ENCODE data around the gene CXCL10.

Gene CXCL10

DNA sequence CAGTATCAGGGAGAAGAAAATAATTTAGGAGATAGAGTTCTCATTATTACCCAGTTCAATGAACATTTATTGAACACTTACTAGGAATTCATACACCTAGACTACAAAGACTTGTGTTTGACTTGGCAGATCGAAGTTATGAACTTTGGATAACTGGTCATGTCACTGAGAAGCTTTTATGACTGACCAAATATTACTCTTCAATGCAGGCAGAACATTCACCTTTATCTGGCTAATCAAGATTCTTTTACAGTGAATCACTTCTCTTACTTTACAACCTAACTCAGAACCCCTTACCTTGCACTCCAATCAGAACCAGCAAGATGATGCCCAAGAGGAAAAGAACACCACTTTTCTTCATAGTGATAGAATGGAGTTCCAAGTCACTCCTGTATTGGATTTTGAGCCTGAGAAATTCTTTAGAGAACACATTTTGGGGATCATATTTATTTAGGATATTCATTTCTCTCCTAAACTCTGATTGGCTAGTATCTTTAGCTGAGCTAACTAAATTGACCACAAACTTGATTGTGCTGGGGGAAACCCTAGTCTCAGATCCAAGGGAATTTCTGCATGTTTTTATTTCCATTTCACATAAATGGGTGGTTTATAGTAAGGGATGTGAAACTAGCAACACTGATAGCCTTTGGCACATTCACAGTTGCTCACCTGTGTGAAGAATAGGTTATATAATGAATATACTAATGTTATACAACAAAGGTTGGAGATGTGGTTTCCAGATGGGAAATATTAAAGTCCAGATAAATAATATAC, 16.0 kb downstream of the CXCL10 start, which contains the start of gene CXCL9:
Gene CXCL9, minus strand, starts transcription at position 421 of the 774 bp plus-strand sequence. Its CDS starts 60 bp downstream, at position 361.
- no peak within 1 kb of the TSS for H3K4me3 ChIP-seq (replicated peaks; ENCODE audit: insufficient read depth, low read length)
- no peak for DNase-seq (ENCODE audit: low read depth in 1 of 2, low spot score in 1 of 2)
- no peak within 1 kb of the TSS for H3K27ac ChIP-seq (replicated peaks)
- no peaks in the 10 kb centered on the region for H3K27me3 ChIP-seq (ENCODE audit: insufficient read depth, poor library complexity, severe bottlenecking)
- no peak for TF ChIP-seq POLR2AphosphoS5 (IDR thresholded peaks at IDR 0.05; ENCODE audit: low read depth)
- TF ChIP-seq GABPA (IDR thresholded peaks at IDR 0.05; ENCODE audit: low read depth) = no peak
- TF ChIP-seq, protein P1, sequence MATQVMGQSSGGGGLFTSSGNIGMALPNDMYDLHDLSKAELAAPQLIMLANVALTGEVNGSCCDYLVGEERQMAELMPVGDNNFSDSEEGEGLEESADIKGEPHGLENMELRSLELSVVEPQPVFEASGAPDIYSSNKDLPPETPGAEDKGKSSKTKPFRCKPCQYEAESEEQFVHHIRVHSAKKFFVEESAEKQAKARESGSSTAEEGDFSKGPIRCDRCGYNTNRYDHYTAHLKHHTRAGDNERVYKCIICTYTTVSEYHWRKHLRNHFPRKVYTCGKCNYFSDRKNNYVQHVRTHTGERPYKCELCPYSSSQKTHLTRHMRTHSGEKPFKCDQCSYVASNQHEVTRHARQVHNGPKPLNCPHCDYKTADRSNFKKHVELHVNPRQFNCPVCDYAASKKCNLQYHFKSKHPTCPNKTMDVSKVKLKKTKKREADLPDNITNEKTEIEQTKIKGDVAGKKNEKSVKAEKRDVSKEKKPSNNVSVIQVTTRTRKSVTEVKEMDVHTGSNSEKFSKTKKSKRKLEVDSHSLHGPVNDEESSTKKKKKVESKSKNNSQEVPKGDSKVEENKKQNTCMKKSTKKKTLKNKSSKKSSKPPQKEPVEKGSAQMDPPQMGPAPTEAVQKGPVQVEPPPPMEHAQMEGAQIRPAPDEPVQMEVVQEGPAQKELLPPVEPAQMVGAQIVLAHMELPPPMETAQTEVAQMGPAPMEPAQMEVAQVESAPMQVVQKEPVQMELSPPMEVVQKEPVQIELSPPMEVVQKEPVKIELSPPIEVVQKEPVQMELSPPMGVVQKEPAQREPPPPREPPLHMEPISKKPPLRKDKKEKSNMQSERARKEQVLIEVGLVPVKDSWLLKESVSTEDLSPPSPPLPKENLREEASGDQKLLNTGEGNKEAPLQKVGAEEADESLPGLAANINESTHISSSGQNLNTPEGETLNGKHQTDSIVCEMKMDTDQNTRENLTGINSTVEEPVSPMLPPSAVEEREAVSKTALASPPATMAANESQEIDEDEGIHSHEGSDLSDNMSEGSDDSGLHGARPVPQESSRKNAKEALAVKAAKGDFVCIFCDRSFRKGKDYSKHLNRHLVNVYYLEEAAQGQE (IDR thresholded peaks at IDR 0.05; ENCODE audit: insufficient replicate concordance, low read depth) = no peak
- TF ChIP-seq, protein P2, sequence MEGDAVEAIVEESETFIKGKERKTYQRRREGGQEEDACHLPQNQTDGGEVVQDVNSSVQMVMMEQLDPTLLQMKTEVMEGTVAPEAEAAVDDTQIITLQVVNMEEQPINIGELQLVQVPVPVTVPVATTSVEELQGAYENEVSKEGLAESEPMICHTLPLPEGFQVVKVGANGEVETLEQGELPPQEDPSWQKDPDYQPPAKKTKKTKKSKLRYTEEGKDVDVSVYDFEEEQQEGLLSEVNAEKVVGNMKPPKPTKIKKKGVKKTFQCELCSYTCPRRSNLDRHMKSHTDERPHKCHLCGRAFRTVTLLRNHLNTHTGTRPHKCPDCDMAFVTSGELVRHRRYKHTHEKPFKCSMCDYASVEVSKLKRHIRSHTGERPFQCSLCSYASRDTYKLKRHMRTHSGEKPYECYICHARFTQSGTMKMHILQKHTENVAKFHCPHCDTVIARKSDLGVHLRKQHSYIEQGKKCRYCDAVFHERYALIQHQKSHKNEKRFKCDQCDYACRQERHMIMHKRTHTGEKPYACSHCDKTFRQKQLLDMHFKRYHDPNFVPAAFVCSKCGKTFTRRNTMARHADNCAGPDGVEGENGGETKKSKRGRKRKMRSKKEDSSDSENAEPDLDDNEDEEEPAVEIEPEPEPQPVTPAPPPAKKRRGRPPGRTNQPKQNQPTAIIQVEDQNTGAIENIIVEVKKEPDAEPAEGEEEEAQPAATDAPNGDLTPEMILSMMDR (IDR thresholded peaks at IDR 0.05; ENCODE audit: insufficient read depth, low read length) = no peak
- no peak for TF ChIP-seq SPI1 (IDR thresholded peaks at IDR 0.05; ENCODE audit: borderline replicate concordance, low read depth)

DNA sequence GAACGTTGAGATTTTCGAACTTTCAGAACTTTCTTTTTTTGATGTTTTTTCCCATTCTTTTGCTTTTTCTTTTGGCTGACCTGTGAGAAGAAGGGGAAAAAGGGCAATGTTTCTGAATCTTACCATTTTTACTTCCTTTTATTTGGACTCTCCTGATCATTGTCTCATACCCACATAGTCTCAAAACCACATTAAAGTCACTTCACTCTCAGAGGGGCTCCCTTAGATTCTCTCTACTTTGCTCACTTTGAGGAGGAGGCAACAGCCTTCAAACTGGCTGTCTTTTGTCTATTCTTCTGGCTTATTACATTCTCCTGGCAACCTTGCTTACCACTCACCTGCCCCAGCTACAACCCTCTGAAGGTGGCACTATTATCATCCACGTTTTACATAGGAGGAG, 19.7 kb downstream of the CXCL10 start:
- H3K27ac ChIP-seq (replicated peaks) = no peak overlapping the region
- no peak overlapping the region for H3K4me3 ChIP-seq (replicated peaks; ENCODE audit: insufficient read depth, low read length)
- no peak for TF ChIP-seq SPI1 (IDR thresholded peaks at IDR 0.05; ENCODE audit: borderline replicate concordance, low read depth)
- TF ChIP-seq, protein P2 (IDR thresholded peaks at IDR 0.05; ENCODE audit: insufficient read depth, low read length) = no peak
- no peaks in the 10 kb centered on the region for H3K27me3 ChIP-seq (ENCODE audit: insufficient read depth, poor library complexity, severe bottlenecking)
- no peak for DNase-seq (ENCODE audit: low read depth in 1 of 2, low spot score in 1 of 2)

DNA sequence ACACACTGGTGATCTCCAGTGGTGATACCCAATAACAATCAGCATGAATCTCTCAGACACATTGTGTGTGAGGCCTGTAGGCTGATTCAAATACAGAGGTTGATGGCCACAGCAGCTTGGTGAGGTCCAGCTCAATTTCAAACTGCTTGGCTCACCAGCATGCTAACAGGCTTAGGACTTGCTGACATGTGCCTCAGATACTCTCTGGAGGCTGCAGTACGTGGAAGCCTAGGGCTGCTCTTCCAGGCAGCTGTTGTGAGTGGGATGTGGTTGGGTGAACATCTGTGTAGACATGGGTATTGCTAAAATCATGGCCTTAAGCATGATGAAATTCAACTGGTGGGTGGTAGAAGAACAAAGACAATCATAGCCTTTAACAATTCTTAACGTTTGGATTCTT, 20.3 kb downstream of the CXCL10 start:
- no peak overlapping the region for H3K4me3 ChIP-seq (replicated peaks; ENCODE audit: insufficient read depth, low read length)
- H3K27ac ChIP-seq (replicated peaks) = no peak overlapping the region
- TF ChIP-seq GABPA (IDR thresholded peaks at IDR 0.05; ENCODE audit: low read depth) (no peak), POLR2AphosphoS5 (IDR thresholded peaks at IDR 0.05; ENCODE audit: low read depth) (peak; percentile 44; the same call in 1 of the 2 replicates)

DNA sequence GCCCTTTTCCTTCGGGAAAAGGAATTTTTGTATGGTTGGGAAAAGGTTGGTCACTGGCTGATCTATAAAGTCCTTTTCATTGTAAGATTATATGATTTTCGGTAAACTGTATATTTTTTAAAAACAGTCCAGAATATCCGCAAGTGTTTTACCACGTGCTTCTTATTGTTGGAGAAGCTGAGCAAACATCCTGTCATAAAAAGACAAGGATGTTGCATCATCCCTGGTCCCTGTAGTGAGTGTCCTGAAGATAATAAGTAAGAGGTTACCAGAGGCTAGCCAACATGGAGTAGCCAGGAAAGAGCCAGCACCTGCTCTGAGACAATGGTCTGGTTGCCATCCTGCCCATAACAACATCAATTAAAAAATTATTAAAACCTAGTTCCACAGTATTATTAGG, 21.1 kb downstream of the CXCL10 start:
- peak; percentile 33 to 56 for DNase-seq (ENCODE audit: low read depth in 1 of 2, low spot score in 1 of 2)
- H3K27ac ChIP-seq (replicated peaks) = 0 out of 2 replicates have a peak overlapping the region, but pooled peaks have one; percentile 1
- H3K27me3 ChIP-seq (ENCODE audit: insufficient read depth, poor library complexity, severe bottlenecking) = no peaks in the 10 kb centered on the region
- TF ChIP-seq, protein P1 (IDR thresholded peaks at IDR 0.05; ENCODE audit: insufficient replicate concordance, low read depth) = no peak
- TF ChIP-seq, protein P2 (IDR thresholded peaks at IDR 0.05; ENCODE audit: insufficient read depth, low read length) = no peak
- TF ChIP-seq SPI1 (IDR thresholded peaks at IDR 0.05; ENCODE audit: borderline replicate concordance, low read depth) = no peak
- no peak for TF ChIP-seq GABPA (IDR thresholded peaks at IDR 0.05; ENCODE audit: low read depth)
- TF ChIP-seq POLR2AphosphoS5 (IDR thresholded peaks at IDR 0.05; ENCODE audit: low read depth) = no peak
- no peak overlapping the region for H3K4me3 ChIP-seq (replicated peaks; ENCODE audit: insufficient read depth, low read length)

More for the DNA sequence above, 20.3 kb downstream of the CXCL10 start:
- H3K27me3 ChIP-seq (ENCODE audit: insufficient read depth, poor library complexity, severe bottlenecking) = no peaks in the 10 kb centered on the region
- DNase-seq (ENCODE audit: low read depth in 1 of 2, low spot score in 1 of 2) = peak; percentile 38 to 66
